ENCODE results near the gene IMMP2L. TPM values are rescaled to one million over a fixed set of nuclear protein-coding genes. Genes with fewer than 3 reads are reported as not detected.

IMMP2L gene
- polyA plus RNA-seq, 2 of the 4 experiments (the other 2 are of a cell fraction): 16.1 to 23.8 TPM

DNA sequence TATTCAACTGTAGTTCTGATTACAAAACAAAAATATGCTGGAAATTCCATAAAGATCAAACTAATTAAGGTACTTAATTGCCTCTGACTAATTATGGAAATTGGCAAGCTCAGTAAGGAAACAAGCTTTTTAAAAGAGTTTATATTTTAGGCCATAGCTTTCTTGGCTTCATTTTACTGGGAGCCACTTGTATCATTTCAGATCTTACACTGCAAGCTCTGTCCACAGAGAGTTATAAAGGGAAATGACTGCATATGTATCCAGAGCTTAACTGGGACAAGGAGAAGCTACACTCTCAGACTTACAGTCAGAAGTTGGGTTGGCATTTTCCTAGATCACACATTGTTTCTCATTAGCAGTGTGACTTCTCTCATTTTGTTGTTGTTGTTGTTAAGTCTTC lies 379.0 kb downstream of the IMMP2L start:
- POLR2A ChIA-PET: no interaction called here
- no peaks in the 10 kb centered on the region for H3K4me1 ChIP-seq
- FAIRE-seq: peak; percentile 54

DNA sequence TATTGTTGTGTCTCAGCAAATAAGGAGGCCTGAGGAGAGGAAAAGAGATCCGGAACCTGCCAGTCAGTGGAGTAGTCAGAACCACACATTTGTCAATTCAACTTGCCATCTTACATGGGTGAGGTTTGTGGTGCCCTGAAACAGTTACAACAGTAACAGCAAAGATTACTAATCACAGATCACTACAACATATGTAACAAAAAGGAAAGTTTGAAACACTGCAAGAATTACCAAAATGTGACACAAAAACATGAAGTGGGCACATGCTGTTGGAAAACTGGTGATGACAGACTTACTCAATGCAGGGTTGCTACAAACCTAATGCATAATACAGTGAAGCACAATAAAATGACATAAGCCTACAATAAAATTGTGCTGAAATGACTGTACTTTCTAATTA lies 382.0 kb downstream of the IMMP2L start:
- no peak for ATAC-seq
- ChIA-PET POLR2A (no interaction called here), CTCF (no interaction called here)
- Histone ChIP-seq H3K9me3 (no peaks in the 10 kb centered on the region), H3K4me3 (no peak overlapping the region), H3K4me1 (no peaks in the 10 kb centered on the region), H3K27ac (no peak overlapping the region), H3K4me2 (no peak overlapping the region)
- TF ChIP-seq JUNB (IDR thresholded peaks at IDR 0.05) (no peak), TP53 (CRISPR knock-in tag; IDR thresholded peaks at IDR 0.05) (no peak), ESRRA (IDR thresholded peaks at IDR 0.05; ENCODE audit: borderline replicate concordance, low read length) (no peak), PHF8 (IDR thresholded peaks at IDR 0.05; ENCODE audit: borderline replicate concordance, low read depth) (no peak), NFE2L2 (conservative IDR thresholded peaks at IDR 0.05; ENCODE audit: low read length) (no peak), HEYL (CRISPR knock-in tag; IDR thresholded peaks at IDR 0.05) (no peak), TFCP2L1 (CRISPR knock-in tag; IDR thresholded peaks at IDR 0.05) (no peak), CBX2 (IDR thresholded peaks at IDR 0.05; ENCODE audit: borderline replicate concordance, low read depth) (no peak), RARB (CRISPR knock-in tag; IDR thresholded peaks at IDR 0.05) (no peak), ZSCAN20 (CRISPR knock-in tag; IDR thresholded peaks at IDR 0.05) (no peak)
- TF ChIP-seq, protein P1, sequence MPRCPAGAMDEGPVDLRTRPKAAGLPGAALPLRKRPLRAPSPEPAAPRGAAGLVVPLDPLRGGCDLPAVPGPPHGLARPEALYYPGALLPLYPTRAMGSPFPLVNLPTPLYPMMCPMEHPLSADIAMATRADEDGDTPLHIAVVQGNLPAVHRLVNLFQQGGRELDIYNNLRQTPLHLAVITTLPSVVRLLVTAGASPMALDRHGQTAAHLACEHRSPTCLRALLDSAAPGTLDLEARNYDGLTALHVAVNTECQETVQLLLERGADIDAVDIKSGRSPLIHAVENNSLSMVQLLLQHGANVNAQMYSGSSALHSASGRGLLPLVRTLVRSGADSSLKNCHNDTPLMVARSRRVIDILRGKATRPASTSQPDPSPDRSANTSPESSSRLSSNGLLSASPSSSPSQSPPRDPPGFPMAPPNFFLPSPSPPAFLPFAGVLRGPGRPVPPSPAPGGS (IDR thresholded peaks at IDR 0.05): no peak
- 56% methylated on average over 1 of the region's 1 CpG for WGBS (ENCODE audit: missing lambda C conversion rate)
- FAIRE-seq: no peak
- DNase-seq (ENCODE audit: low read depth in 1 of 2, low spot score in 1 of 2): no peak

More for the DNA sequence above, 379.0 kb downstream of the IMMP2L start:
- no peak overlapping the region for H3K27ac ChIP-seq
- ATAC-seq (no peak), DNase-seq (ENCODE audit: low read depth in 1 of 2, low spot score in 1 of 2) (no peak)
- H3K4me2 ChIP-seq: no peak overlapping the region
- TF ChIP-seq CHD4 (IDR thresholded peaks at IDR 0.05; ENCODE audit: borderline replicate concordance) (no peak), EP300 (IDR thresholded peaks at IDR 0.05) (no peak), JUNB (IDR thresholded peaks at IDR 0.05) (no peak), RCOR1 (IDR thresholded peaks at IDR 0.05; ENCODE audit: low read depth, low read length) (no peak), HOXA7 (CRISPR knock-in tag; IDR thresholded peaks at IDR 0.05) (no peak), POLR2A (IDR thresholded peaks at IDR 0.05; ENCODE audit: low read length) (no peak), EHF (CRISPR knock-in tag; IDR thresholded peaks at IDR 0.05) (no peak), KDM5A (IDR thresholded peaks at IDR 0.05) (no peak), MYC (IDR thresholded peaks at IDR 0.05; ENCODE audit: borderline replicate concordance, low read length) (no peak), JUN (IDR thresholded peaks at IDR 0.05) (no peak), KDM1A (IDR thresholded peaks at IDR 0.05; ENCODE audit: low read depth) (no peak), NFE2L2 (conservative IDR thresholded peaks at IDR 0.05; ENCODE audit: low read length) (no peak), POLR2AphosphoS2 (conservative IDR thresholded peaks at IDR 0.05; ENCODE audit: low read length) (no peak), MAFK (IDR thresholded peaks at IDR 0.05; ENCODE audit: partially characterized antibody) (no peak), MAZ (IDR thresholded peaks at IDR 0.05; ENCODE audit: borderline replicate concordance, low read depth, low read length) (no peak), RAD21 (conservative IDR thresholded peaks at IDR 0.05 in 1 of 2, IDR thresholded peaks at IDR 0.05 in 1 of 2) (no peak)
- TF ChIP-seq, protein P2, sequence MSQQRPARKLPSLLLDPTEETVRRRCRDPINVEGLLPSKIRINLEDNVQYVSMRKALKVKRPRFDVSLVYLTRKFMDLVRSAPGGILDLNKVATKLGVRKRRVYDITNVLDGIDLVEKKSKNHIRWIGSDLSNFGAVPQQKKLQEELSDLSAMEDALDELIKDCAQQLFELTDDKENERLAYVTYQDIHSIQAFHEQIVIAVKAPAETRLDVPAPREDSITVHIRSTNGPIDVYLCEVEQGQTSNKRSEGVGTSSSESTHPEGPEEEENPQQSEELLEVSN (IDR thresholded peaks at IDR 0.05; ENCODE audit: borderline replicate concordance, low read depth): no peak
- TF ChIP-seq, protein P3, sequence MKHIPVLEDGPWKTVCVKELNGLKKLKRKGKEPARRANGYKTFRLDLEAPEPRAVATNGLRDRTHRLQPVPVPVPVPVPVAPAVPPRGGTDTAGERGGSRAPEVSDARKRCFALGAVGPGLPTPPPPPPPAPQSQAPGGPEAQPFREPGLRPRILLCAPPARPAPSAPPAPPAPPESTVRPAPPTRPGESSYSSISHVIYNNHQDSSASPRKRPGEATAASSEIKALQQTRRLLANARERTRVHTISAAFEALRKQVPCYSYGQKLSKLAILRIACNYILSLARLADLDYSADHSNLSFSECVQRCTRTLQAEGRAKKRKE (CRISPR knock-in tag; IDR thresholded peaks at IDR 0.05; ENCODE audit: low read depth): no peak
- CTCF ChIA-PET: no interaction called here
- H3K4me3 ChIP-seq: no peak overlapping the region
- no peaks in the 10 kb centered on the region for H3K9me3 ChIP-seq

Data from A549 (cell line).